Measurements from ENCODE around the gene OXGR1.

OXGR1 gene

DNA sequence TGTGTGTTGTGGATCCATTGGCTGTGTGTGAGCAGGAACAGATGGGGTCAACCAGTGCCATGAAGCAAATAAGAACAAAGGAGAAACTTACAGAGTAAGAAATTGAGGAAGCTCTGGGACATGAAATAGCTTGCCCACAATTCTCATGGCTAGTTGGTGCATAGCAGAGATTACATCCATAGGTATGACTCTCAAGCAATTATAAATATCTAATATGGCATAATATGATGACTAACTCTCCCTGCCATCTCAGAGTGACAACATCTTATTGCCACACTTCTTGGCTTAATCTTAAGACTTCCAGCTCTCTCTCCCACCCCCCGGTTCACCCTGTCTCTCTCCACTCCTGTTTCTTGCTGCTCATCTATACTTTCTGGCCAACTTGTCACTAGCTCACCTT is 53.3 kb downstream of the OXGR1 start:
- TF ChIP-seq, protein P1, sequence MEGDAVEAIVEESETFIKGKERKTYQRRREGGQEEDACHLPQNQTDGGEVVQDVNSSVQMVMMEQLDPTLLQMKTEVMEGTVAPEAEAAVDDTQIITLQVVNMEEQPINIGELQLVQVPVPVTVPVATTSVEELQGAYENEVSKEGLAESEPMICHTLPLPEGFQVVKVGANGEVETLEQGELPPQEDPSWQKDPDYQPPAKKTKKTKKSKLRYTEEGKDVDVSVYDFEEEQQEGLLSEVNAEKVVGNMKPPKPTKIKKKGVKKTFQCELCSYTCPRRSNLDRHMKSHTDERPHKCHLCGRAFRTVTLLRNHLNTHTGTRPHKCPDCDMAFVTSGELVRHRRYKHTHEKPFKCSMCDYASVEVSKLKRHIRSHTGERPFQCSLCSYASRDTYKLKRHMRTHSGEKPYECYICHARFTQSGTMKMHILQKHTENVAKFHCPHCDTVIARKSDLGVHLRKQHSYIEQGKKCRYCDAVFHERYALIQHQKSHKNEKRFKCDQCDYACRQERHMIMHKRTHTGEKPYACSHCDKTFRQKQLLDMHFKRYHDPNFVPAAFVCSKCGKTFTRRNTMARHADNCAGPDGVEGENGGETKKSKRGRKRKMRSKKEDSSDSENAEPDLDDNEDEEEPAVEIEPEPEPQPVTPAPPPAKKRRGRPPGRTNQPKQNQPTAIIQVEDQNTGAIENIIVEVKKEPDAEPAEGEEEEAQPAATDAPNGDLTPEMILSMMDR (IDR thresholded peaks at IDR 0.05; ENCODE audit: insufficient read depth, low read depth, low read length, missing control alignments) = no peak
- DNase-seq (ENCODE audit: low read depth) = peak; percentile 89
- H3K4me3 ChIP-seq (ENCODE audit: low read length) = no peak overlapping the region

DNA sequence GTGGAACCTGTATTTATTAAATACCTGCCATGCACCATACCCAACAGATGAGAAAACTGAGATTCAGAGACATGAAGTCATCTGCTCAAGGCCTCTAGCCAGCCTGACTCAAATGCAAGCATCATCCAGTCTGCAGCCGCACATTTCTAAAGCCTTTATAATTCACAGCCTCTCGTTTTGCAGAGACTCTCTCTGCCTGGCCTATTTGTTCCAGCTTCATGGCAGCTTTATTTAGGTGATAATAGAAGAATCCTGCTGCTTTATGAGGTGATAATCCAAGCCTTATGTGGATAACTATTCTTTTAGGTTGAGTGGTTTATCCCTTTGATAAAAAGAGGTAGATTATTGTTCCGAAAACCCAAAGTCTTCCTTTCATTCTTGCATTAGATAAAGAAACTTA is 58.4 kb downstream of the OXGR1 start:
- TF ChIP-seq, protein P1 (IDR thresholded peaks at IDR 0.05; ENCODE audit: insufficient read depth, low read depth, low read length, missing control alignments) = no peak
- DNase-seq (ENCODE audit: low read depth) = peak; percentile 45
- no peak overlapping the region for H3K4me3 ChIP-seq (ENCODE audit: low read length)
